Activated effector memory CD4-positive, alpha-beta T cell treated with anti-CD3 and anti-CD28 coated beads, Interleukin-2, amount 50 U/mL, for 16 hours (primary cell): ENCODE measurements around the gene HLX.

Source experiments
- DNase-seq: peaks from one replicate; pipeline ENCODE4 v3.0.0-alpha.2; 2020

Gene HLX

GRCh38 chr1:220879076-220879508 is at the start of gene HLX:
TSS of gene HLX (plus strand) at chr1:220879443. CDS start at chr1:220879858, 415 bp downstream.
- DNase-seq, result no peak

DNA sequence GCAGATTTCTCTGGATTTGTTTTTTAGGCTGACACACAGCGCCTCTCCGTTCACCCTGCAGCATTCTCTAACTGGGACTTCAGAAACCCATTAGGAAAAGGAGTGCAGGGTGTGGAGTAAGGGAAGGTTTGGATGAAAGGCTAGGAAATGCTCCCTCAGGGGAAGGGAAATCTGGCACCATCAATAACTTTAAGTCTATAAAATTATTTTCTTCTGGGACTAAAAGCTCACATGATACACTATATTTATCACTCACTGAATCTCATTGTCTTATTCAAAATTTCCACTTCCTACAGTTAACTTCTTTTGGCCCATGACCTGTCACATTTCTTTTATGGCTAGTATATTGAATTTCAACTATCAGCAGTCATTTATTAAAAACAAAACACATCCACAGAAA is 45.8 kb upstream of the HLX start:
- DNase-seq, result no peak

GRCh38 chr1:220834155-220834870 is 44.9 kb upstream of the HLX start:
- DNase-seq, result no peak

- DNase-seq, result no peak
Measured at GRCh38 chr1:220838578-220838977, 40.7 kb upstream of the HLX start.

DNA sequence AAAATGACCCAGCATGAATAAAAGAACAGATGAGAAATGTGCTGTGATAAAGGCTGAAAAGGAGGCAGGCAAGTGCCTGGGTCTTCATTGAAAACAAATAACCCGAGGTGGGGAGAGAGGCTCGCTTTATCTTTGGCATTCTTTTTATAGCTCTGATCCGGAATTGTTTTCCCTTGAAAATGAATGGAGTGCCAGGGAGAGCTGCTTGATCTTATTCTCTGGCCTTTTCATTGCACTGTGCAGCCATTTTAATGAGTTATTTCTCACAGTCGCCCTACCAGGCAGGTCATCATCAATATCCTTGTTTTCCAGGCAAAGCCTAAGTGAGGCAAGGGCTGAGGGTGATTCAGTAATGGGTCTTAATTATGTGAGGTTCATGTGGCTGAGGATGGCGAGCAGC is 39.8 kb upstream of the HLX start:
- DNase-seq, result no peak

GRCh38 chr1:220841293-220841692 is 38.0 kb upstream of the HLX start:
- no peak for DNase-seq

DNA sequence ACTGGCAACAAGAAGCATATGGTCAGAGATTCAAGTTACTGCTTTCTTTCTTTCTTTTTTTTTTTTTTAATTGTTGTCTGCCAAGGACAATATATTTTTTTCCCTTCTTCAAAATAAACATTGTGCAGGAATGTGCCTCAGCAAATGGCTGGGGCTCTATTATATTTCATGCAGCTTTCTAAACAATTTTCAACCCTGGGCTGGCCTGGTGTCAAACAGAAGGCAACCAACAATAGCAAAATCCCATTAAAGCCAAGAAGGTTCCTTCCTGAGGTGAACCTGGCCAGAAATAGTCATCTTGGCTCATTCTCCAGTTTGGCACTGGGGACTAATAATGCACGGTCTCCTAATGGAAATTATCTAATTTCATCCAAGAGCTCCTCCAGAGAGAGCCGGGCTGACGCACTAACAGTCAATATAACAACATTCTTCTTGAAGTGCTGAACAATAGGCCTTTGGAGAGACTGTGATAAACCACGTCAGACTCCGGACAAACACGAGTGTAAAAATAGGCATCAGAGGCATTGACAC is 35.7 kb upstream of the HLX start:
- DNase-seq, result no peak

DNA sequence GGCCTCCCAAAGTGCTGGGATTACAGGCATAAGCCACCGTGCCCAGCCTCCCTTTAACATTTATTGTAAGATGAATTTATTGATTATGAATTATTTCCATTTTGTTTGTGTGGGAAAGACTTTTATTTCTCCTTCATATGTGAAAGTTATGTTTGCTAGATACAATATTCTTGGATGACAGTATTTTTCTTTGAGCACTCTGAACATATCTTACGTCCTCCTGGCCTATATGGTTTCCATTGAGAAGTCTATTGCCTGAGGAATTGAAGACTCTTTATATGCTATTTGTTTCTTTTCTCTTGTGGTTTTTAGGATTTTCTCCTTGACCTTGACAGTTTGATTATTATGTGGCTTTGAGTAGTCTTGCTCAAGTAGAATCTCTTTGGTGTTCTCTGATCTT is 26.8 kb upstream of the HLX start:
- DNase-seq, result no peak

DNA sequence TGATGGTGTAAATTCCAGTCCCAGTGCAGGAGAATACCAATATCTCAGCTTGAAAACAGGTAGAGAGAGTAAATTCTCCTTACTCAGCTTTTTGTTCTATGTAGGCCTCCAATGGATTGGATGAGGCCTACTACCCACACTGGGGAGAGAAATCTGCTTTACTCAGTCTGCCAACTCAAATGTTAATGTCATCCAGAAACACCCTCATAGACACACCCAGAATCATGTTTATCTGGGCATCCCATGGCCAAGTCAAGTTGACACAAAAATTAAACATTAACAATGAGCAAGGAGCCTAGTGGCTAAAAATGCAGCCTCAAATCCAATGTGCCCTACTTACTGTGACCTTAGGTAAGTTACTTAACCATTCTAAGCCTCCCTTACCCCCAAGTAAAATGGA is 6.9 kb upstream of the HLX start:
- DNase-seq, result no peak

GRCh38 chr1:220873087-220873486 is 6.2 kb upstream of the HLX start:
- no peak for DNase-seq

GRCh38 chr1:220873868-220874655 is 5.2 kb upstream of the HLX start:
- no peak for DNase-seq

GRCh38 chr1:220875260-220875659 is 4.0 kb upstream of the HLX start:
- no peak for DNase-seq

DNA sequence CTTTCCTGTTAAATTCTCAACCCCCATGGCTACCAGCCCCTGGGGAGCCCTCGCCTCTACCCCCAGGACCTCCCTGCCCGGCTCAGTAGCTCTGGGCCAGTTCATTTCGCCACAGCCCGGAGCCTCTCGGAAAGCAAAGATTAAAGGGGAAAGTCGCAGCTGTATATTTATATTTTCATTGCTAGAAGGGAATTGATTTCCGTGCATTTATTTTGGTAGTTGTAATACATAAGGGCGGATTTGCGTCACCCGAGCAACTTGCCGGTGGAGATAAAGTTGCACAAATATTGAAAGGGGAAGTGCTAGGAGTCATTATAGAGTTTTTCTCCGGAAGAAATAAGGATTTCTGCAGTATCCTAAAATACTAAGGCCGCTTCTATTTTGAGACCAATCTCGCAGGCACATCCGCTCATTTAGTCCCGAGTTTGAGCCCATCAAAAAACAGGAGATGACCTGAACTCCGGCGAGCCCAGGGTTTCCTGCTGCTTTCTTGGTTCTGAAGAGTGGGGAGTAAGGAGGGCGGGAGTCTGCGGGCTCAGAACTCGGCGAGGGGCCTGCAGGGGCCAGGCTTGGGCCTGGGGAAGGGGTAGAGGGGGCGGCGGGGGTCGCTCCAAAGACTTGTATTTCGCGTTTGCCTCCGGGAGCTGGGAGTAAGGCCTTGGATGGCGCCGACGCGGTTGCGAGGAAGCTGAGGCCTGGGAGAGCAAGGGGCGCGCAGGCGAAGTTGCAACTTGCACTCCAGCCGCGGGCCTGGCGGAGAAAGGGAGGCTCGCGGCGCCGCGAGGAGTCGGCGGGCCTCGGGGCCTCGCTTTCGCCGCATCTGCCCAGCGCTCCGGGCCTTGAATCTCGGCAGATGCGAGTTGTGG is 2.5 kb upstream of the HLX start:
- no peak for DNase-seq

GRCh38 chr1:220877377-220878095 is 1.7 kb upstream of the HLX start:
- no peak for DNase-seq

DNA sequence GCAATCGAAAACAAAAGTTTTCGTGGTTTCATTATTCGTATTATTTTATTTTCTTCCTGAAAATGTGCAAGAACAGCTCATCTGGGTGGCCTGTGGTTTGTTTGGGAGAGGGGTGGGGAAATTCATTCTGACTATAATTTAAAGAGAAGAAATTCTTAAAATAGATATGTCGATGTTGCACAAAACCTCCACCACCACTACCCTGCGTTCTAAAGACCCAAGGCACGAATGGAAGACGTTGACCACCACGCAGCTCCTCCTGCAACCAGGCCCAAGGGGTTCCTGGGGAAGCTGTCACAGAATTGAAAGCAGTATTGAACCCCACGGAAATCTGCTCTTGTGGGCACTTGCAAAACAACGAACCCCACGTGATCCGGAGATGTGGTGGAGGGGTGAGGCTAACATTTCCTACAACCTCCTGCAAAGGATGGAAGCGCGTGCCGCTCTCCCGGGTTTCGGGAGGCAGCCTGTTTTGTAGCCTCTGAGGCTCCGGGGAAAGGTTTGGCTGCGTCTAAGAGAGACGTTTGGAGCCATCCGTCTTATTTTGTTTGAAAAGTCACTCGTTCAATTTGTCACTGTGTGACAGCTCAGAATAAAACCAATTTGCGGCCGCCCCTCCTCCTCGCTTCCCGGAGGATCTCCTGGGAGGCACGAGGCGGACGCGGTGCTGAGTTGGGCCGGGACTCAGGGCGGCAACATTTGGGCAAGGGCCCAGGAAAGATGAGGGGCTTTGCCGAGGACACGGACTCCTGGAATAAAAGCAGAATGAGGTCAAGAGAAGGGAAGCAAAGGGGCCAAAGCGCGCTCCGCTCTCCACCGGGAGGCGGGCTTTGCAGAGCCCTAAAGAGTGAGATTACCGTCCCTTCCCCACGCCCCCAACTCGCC is 810 bp upstream of the HLX start:
- no peak for DNase-seq

- DNase-seq, result no peak
Measured at GRCh38 chr1:220879509-220880361, 492 bp downstream of the HLX start.

- DNase-seq, result no peak
Measured at GRCh38 chr1:220880362-220880670, 1.1 kb downstream of the HLX start.

- no peak for DNase-seq
Measured at GRCh38 chr1:220880726-220881506, 1.7 kb downstream of the HLX start.

GRCh38 chr1:220882061-220882891 is 3.0 kb downstream of the HLX start:
- DNase-seq, result no peak
